Adipose tissue (tissue), 3 donors: Measurements from ENCODE around the gene SNRPD3. TPM values are rescaled to one million over a fixed set of nuclear protein-coding genes. Genes with fewer than 3 reads are reported as not detected.
"Not testable (repeated sequence)": the region's sequence is repeated elsewhere in the genome, so short reads cannot be mapped to it uniquely, and the experiment has no call there.

Source experiments
- H3K27ac ChIP-seq: one replicate; pipeline ENCODE4 v1.5.1; 2013; ENCODE audit warnings: low read depth, low read length
- WGBS, 3 donors: extraction: QIAGEN DNeasy Blood & Tissue Kit; methylation state at CpG; one replicate each; pipeline ENCODE4 v1.1.7; 2013; 5-methylcytosine and 5-hydroxymethylcytosine counted together
- polyA plus RNA-seq, 3 donors: library from polyadenylated mRNA; stranded (reverse); fragments of 200-250 nt; gene quantifications; one replicate each; pipeline ENCODE4 v1.2.3, GENCODE V29; 2013
- donor health status: healthy with polysubstance abuse.
- donor health status: Bipolar disorder and iron deficiency.
- donor health status: healthy.

The SNRPD3 gene
- polyA plus RNA-seq, 3 donors, result 39.6 to 107 (median 89.5) TPM

GRCh38 chr22:24526191-24526590, 29.6 kb upstream of the SNRPD3 start:
- H3K27ac ChIP-seq, result no peak overlapping the region
- WGBS, 3 donors, result 73 to 89% (median 81%) methylated on average over 2 of the region's 2 CpGs

- H3K27ac ChIP-seq, result no peak overlapping the region
- WGBS, 3 donors, result 57 to 84% (median 75%) methylated on average over 2 of the region's 2 CpGs
Measured at GRCh38 chr22:24529898-24530297, 25.9 kb upstream of the SNRPD3 start.

DNA sequence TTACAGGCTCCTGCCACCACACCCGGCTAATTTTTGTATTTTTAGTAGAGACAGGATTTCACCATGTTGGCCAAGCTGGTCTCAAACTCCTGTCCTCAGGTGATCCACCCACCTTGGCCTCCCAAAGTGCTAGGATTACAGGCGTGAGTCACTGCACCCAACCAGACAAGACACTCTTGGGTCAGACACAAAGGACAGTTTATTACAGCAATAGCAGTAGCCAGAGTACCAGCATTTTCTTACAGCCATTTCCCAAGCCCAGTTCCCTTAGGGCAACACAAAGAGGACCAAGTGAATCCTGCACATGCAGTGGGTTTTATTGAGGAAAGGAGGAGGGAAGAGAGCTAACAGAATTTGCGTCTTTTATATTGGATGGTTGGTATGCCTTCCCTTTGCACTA, 24.8 kb upstream of the SNRPD3 start:
- 80 to 89% (median 89%) methylated on average over 3 of the region's 3 CpGs for WGBS, 3 donors

DNA sequence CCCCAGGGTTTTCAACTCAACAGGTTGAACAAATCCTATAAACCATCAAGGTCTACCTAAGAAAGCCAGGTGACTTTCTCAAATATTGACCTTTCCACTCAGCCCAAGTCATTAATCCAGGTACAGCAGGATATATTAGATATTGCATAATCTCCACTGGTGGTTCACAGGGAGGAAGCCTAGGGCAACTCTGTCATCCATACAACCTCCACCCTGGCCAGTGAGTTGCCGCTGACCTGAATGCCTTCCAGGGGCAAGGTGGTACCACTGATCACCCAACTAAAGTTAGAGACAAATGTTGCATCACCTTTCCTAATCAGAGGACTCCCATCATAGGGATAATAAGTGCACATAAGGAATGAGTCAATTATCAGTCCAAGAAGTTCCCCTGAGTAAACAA, 23.7 kb upstream of the SNRPD3 start:
- 32 to 90% (median 88%) methylated on average over 1 of the region's 1 CpG for WGBS, 3 donors
- no peak overlapping the region for H3K27ac ChIP-seq

More for the DNA sequence above, 24.8 kb upstream of the SNRPD3 start:
- not testable (repeated sequence) for H3K27ac ChIP-seq

GRCh38 chr22:24535348-24535747, 20.5 kb upstream of the SNRPD3 start:
- WGBS, 3 donors, result 93 to 99% (median 98%) methylated on average over 4 of the region's 4 CpGs
- no peak overlapping the region for H3K27ac ChIP-seq

GRCh38 chr22:24536089-24536488, 19.7 kb upstream of the SNRPD3 start:
- H3K27ac ChIP-seq, result no peak overlapping the region
- 65 to 92% (median 85%) methylated on average over 3 of the region's 3 CpGs for whole genome bisulfite sequencing, 3 donors

DNA sequence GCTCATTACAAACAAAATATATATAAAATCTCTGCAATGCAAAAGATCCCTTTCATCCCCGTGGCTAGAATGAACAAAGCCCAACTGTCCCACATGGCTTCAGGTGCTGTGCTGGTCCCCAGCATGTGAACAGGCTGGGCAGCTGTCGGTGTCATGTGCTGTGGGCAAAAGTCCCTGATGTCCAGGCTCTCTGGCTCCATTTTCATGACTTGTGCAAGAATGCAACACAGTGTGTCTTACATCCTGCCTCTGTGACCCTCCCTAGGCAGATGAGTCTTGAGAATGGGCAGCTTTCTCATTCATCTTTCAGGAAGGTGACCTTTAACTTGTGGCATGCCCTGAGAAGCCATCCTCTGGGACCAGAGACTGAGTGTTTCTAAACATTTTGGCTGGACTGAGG, 15.3 kb upstream of the SNRPD3 start:
- H3K27ac ChIP-seq, result no peak overlapping the region
- 79 to 94% (median 90%) methylated on average over 2 of the region's 2 CpGs for WGBS, 3 donors

GRCh38 chr22:24541681-24542515, 13.9 kb upstream of the SNRPD3 start:
- no peak overlapping the region for H3K27ac ChIP-seq
- WGBS, 3 donors, result 59 to 74% (median 68%) methylated on average over 6 of the region's 6 CpGs

- 47 to 74% (median 60%) methylated on average over 9 of the region's 9 CpGs for whole genome bisulfite sequencing, 3 donors
- no peak overlapping the region for H3K27ac ChIP-seq
Measured at GRCh38 chr22:24542641-24543040, 13.2 kb upstream of the SNRPD3 start.

DNA sequence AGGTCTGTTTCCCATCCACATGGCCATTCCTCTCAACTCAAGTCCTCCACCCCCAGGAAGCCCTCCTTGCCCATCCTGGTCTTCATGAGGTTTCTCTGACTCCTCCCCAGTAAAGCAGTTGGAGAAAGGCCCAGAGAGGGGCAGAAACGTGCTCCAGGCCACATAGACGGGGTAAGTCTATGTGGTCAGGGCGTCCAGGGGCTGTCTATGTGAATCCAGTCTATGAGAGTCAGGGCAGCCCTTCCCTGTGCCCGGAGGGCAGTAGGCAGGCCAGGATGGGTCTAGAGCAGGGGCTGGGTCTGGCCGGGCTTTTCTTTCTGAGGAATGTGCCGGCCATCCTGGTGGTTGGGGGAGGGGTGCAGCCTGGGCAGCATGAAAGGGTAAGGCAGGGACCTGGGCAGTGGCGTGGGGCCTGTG, 12.6 kb upstream of the SNRPD3 start:
- WGBS, 3 donors, result 74 to 85% (median 77%) methylated on average over 7 of the region's 7 CpGs
- H3K27ac ChIP-seq, result no peak overlapping the region

DNA sequence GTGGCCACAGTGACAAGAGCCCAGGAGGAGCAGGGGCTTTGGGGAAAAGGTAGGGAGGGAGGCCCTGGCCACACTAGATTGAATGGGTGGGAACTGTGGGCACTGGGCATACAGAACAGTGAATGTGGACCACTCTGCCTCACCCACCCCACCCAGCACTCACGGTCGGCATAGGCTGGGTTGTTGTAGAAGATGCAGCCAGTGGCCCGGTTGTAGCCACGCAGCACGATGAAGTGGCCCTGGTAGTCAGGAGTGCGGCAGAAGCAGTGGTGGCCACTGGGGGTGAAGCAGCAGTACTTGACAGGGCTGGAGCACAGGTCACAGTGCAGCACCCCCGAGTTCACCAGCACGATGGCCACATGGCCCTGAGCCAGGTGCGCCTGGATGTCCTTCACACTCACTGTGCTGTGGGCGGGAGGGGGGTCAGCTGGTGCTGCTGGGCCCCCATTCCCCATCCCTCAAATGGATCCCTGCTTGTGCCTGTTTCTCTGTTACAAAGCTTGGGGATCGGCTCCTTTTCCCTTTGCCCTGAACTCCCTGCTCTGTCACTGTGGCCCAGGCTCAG, 12.0 kb upstream of the SNRPD3 start:
- whole genome bisulfite sequencing, 3 donors, result 84 to 92% (median 92%) methylated on average over 11 of the region's 11 CpGs
- H3K27ac ChIP-seq, result no peak overlapping the region

- no peak overlapping the region for H3K27ac ChIP-seq
- WGBS, 3 donors, result 94 to 98% (median 95%) methylated on average over 4 of the region's 4 CpGs
Measured at GRCh38 chr22:24548812-24549211, 7.0 kb upstream of the SNRPD3 start.

DNA sequence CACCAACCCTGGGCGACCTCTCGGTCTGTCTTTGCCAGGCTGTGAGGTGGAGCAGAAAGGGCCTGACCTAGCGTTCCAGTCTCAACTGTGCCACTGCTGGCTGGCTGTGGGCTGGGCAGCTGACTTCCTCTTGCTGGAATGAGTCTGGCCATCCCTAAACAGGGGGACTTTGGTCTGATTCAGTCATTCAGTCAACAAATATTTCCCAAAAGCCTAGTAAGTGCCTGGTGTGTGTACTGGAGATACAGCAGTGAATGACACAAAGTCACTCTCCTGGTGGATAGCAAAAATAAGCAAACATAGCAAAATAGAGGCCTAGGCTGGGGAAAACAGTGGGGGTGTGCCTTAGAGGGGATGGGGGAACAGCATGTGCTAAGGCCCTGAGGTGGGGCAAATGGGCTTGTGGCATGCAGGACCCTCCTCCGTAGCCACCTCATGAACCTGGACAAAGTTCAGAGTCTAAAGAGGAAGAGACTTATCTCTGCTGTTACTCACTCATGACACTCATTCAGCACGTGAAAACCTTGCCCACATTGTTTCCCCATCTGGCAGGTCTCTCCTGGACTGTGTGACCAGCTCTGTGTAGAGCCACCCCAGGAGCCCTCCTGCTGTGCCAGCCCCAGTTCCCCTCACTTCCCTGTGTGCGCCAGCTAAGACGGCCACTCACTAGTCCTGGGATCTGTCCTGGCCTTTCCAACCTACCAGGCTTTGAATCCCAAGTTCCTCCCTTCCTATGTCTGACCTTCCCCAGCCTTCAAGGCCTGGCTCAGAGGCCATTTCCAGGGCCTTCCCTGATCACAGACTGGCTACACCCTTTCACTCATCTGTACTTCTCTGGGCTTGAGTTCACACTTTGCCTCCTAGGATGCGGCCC, 5.5 kb upstream of the SNRPD3 start:
- H3K27ac ChIP-seq, result no peak overlapping the region

DNA sequence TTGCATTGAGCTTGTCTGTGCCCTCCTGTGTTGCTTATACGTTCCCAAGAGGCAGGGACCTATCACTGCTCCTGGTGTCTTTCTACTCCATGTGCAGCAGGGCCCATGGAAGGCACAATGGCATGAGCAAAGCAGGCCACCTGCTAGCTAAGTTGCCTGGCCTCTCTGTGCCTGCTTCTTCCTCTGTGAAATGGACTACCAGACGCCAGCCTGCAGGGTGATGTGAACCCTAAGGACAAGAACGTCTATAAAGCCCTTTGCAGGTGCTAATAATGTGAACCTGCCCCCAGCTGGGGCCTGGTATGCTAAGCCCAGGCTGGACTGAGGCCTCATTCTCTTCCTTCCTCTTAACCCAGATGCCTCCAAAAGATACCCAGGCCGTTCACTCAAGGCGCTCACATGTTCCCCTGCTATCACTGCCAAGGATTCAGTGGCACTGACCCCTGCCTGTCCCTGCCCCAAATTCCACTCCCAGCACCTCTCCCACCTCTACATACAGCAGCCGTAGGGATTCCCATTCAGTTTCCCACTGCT, 4.8 kb upstream of the SNRPD3 start:
- H3K27ac ChIP-seq, result no peak overlapping the region
- WGBS, 3 donors, result 64 to 80% (median 66%) methylated on average over 6 of the region's 6 CpGs

More for the DNA sequence above, 5.5 kb upstream of the SNRPD3 start:
- 72 to 79% (median 74%) methylated on average over 8 of the region's 8 CpGs for WGBS, 3 donors

GRCh38 chr22:24552503-24553286, 3.1 kb upstream of the SNRPD3 start:
- WGBS, 3 donors, result 85 to 89% (median 87%) methylated on average over 10 of the region's 10 CpGs
- not testable (repeated sequence) for H3K27ac ChIP-seq

GRCh38 chr22:24553597-24554312, 2.0 kb upstream of the SNRPD3 start:
- 19 to 43% (median 31%) methylated on average over 12 of the region's 12 CpGs for WGBS, 3 donors
- no peak overlapping the region for H3K27ac ChIP-seq

DNA sequence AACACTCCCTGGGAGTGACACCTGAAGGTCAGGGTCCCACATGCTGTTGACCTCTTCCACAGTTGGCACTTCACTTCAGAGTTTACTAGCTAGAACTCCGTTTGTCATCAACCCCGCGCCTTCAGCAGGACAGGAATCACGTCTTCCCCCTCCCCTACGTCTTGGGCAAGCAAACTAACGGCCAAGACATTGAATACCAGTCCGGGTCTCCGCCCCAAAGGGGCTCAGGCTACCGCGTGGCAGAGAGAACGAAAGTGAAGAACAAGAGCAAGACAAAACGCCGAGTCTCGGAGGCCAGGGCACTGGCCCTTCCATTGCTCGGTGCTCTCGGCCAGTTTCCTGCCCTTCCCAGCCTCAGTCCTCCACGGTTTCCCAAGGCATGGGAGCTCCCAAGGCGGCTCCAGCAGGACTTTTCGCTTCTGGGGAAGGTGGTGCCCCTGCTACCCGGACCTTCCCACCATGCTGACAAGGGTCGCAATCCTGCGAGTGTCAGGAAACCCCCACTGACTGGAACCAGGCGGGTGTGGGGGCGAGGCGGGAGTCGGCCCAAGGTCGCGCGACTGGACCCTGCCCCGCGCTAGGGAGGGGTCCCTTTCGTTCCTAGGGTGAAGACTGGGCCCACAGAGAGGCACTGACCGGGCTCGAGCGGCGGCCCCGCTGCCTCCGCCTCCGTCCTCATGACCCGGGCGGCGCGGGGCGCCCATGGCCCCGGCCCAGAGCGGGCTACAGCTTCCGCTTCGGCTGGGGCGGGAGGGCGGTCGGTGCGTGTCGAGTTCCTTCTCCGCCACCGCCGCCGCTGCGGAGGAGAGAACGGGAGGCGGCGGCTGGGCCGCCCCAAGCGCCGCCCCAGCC, 1.3 kb upstream of the SNRPD3 start, which contains the start of gene GUCD1:
Gene GUCD1 (minus strand): TSS at position 826 of the 852 bp plus-strand sequence. CDS start 147 bp downstream, at position 679.
- 0 to 1% (median 1%) methylated on average over 51 to 62 of the region's 64 CpGs for WGBS, 3 donors

More for the DNA sequence above, 1.3 kb upstream of the SNRPD3 start, which contains the start of gene GUCD1:
- H3K27ac ChIP-seq, result peak within 1 kb of the TSS; percentile 94
